Mucosa of stomach (tissue), 1 donor: ENCODE measurements around the gene CRYZL1.
"Not testable (repeated sequence)": the region's sequence is repeated elsewhere in the genome, so short reads cannot be mapped to it uniquely, and the experiment has no call there.

ENCODE experiments used
- H3K27me3 ChIP-seq: one replicate; pipeline ENCODE4 v1.7.0; 2013; ENCODE audit warnings: mild to moderate bottlenecking, low read length; ENCODE audit not compliant: control insufficient read depth, insufficient read depth
- H3K36me3 ChIP-seq: one replicate; pipeline ENCODE4 v1.7.0; 2013; ENCODE audit warnings: low read length; ENCODE audit not compliant: control insufficient read depth, insufficient read depth
- H3K4me1 ChIP-seq: one replicate; pipeline ENCODE4 v1.7.0; 2013; ENCODE audit warnings: mild to moderate bottlenecking, low read length; ENCODE audit not compliant: control insufficient read depth, insufficient read depth
- H3K4me3 ChIP-seq: one replicate; pipeline ENCODE4 v1.7.0; 2013; ENCODE audit warnings: low read length
- H3K9ac ChIP-seq: one replicate; pipeline ENCODE4 v1.7.0; 2013; ENCODE audit warnings: mild to moderate bottlenecking, low read length, moderate library complexity
- H3K9me3 ChIP-seq: one replicate; pipeline ENCODE4 v1.7.0; 2013; ENCODE audit warnings: mild to moderate bottlenecking, low read length, moderate library complexity; ENCODE audit not compliant: control insufficient read depth
- donor health status: Pancreatic carcinoma.

The CRYZL1 gene

GRCh38 chr21:33641352-33642026, at the start of gene CRYZL1:
TSS of gene CRYZL1 (minus strand) at chr21:33641741. CDS start at chr21:33631551, 10,190 bp downstream.
- H3K4me3 ChIP-seq: peak within 1 kb of the TSS; percentile 97
- H3K4me1 ChIP-seq: peaks cover 21% of the 10 kb centered on the region
- no peaks in the 10 kb centered on the region for H3K9me3 ChIP-seq
- peak within 1 kb of the TSS; percentile 85 for H3K9ac ChIP-seq
- H3K27me3 ChIP-seq: no peaks in the 10 kb centered on the region
- H3K36me3 ChIP-seq: no peaks in the 10 kb centered on the region

GRCh38 chr21:33690874-33691273, 49.3 kb upstream of the CRYZL1 start:
- no peak overlapping the region for H3K4me3 ChIP-seq
- H3K4me1 ChIP-seq: peaks cover 11% of the 10 kb centered on the region
- H3K27me3 ChIP-seq: no peaks in the 10 kb centered on the region
- no peak overlapping the region for H3K9ac ChIP-seq
- no peaks in the 10 kb centered on the region for H3K9me3 ChIP-seq
- H3K36me3 ChIP-seq: no peaks in the 10 kb centered on the region

GRCh38 chr21:33688353-33688752, 46.8 kb upstream of the CRYZL1 start:
- H3K36me3 ChIP-seq: no peaks in the 10 kb centered on the region
- peaks cover 23% of the 10 kb centered on the region for H3K4me1 ChIP-seq
- no peaks in the 10 kb centered on the region for H3K9me3 ChIP-seq
- H3K9ac ChIP-seq: no peak overlapping the region
- no peak overlapping the region for H3K4me3 ChIP-seq
- no peaks in the 10 kb centered on the region for H3K27me3 ChIP-seq

GRCh38 chr21:33687634-33688033, 46.1 kb upstream of the CRYZL1 start:
- no peak overlapping the region for H3K4me3 ChIP-seq
- no peaks in the 10 kb centered on the region for H3K27me3 ChIP-seq
- no peaks in the 10 kb centered on the region for H3K9me3 ChIP-seq
- H3K4me1 ChIP-seq: peaks cover 26% of the 10 kb centered on the region
- no peak overlapping the region for H3K9ac ChIP-seq
- H3K36me3 ChIP-seq: no peaks in the 10 kb centered on the region

- Histone ChIP-seq H3K4me1 (peaks cover 26% of the 10 kb centered on the region), H3K9me3 (no peaks in the 10 kb centered on the region), H3K36me3 (no peaks in the 10 kb centered on the region), H3K9ac (no peak overlapping the region), H3K4me3 (no peak overlapping the region), H3K27me3 (no peaks in the 10 kb centered on the region)
Observed at GRCh38 chr21:33686386-33686785, 44.8 kb upstream of the CRYZL1 start.

GRCh38 chr21:33685613-33686197, 44.2 kb upstream of the CRYZL1 start:
- Histone ChIP-seq H3K4me3 (no peak overlapping the region), H3K36me3 (no peaks in the 10 kb centered on the region), H3K9me3 (no peaks in the 10 kb centered on the region), H3K27me3 (no peaks in the 10 kb centered on the region), H3K9ac (no peak overlapping the region), H3K4me1 (peaks cover 26% of the 10 kb centered on the region)

GRCh38 chr21:33684923-33685560, 43.5 kb upstream of the CRYZL1 start:
- peaks cover 26% of the 10 kb centered on the region for H3K4me1 ChIP-seq
- H3K36me3 ChIP-seq: no peaks in the 10 kb centered on the region
- H3K9me3 ChIP-seq: no peaks in the 10 kb centered on the region
- H3K9ac ChIP-seq: peak overlapping the region; percentile 50
- H3K27me3 ChIP-seq: no peaks in the 10 kb centered on the region
- H3K4me3 ChIP-seq: no peak overlapping the region

- H3K9me3 ChIP-seq: no peaks in the 10 kb centered on the region
- no peaks in the 10 kb centered on the region for H3K36me3 ChIP-seq
- no peak overlapping the region for H3K9ac ChIP-seq
- peaks cover 26% of the 10 kb centered on the region for H3K4me1 ChIP-seq
- no peaks in the 10 kb centered on the region for H3K27me3 ChIP-seq
- no peak overlapping the region for H3K4me3 ChIP-seq
Observed at GRCh38 chr21:33684068-33684467, 42.5 kb upstream of the CRYZL1 start.

- no peak overlapping the region for H3K9ac ChIP-seq
- no peak overlapping the region for H3K4me3 ChIP-seq
- no peaks in the 10 kb centered on the region for H3K9me3 ChIP-seq
- no peaks in the 10 kb centered on the region for H3K27me3 ChIP-seq
- H3K4me1 ChIP-seq: peaks cover 30% of the 10 kb centered on the region
- no peaks in the 10 kb centered on the region for H3K36me3 ChIP-seq
Observed at GRCh38 chr21:33682992-33683627, 41.6 kb upstream of the CRYZL1 start.

- Histone ChIP-seq H3K4me3 (no peak overlapping the region), H3K9ac (no peak overlapping the region), H3K4me1 (peaks cover 32% of the 10 kb centered on the region), H3K36me3 (no peaks in the 10 kb centered on the region), H3K9me3 (no peaks in the 10 kb centered on the region), H3K27me3 (no peaks in the 10 kb centered on the region)
Observed at GRCh38 chr21:33680870-33681269, 39.3 kb upstream of the CRYZL1 start.

- Histone ChIP-seq H3K36me3 (no peaks in the 10 kb centered on the region), H3K27me3 (no peaks in the 10 kb centered on the region), H3K9me3 (no peaks in the 10 kb centered on the region), H3K4me1 (peaks cover 29% of the 10 kb centered on the region), H3K9ac (no peak overlapping the region), H3K4me3 (no peak overlapping the region)
Observed at GRCh38 chr21:33677450-33677849, 35.9 kb upstream of the CRYZL1 start.

- H3K4me3 ChIP-seq, H3K9ac ChIP-seq, H3K36me3 ChIP-seq, H3K9me3 ChIP-seq, H3K27me3 ChIP-seq: not testable (repeated sequence)
- H3K4me1 ChIP-seq: peaks cover 29% of the 10 kb centered on the region
Observed at GRCh38 chr21:33676666-33677065, 35.1 kb upstream of the CRYZL1 start.
